Measurements from ENCODE around the gene BABAM1.

The BABAM1 gene

DNA sequence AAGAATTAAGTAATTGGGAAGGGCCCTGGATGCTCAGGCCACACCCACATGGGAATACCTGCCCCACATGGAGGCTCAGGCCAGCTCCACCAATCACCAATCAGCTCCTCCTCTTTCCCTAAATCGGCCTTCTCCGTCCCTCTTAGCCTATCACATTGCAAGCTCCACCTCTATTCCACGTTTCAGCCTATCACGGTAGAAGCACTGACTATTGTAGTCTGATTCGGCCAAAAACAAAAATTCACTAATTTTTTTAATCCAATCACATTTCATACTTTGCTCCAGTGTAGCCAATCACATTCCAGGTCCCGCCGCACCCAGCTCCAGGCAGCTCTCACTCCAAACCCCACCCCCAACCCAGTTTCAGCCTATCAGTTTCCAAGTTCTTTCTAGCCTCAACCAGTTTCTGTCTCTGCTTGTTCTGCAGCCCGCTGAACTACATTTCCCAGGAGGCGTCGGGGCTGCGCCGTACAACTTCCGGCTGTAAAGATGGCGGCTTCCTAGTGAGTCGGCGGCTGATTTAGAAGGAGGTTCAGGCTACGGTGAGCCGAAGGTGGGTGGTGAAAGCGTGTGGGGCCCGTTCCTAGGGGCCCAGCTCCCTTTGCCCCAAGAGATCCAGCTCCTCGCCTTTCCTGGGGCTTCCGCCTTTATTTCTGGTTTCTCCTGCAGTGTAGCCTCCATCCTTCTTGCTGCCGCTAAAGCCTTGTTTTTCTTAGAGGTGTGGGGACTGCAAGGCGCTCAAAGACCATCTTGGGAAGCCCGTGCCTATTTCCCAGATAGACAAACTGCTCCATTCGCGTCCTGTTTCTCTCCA lies at the start of gene BABAM1:
BABAM1 (plus strand) TSS at position 469 of the 814 bp plus-strand sequence. CDS start 1,364 bp downstream, outside the sequence.
- FAIRE-seq (peak; percentile 99), DNase-seq (ENCODE audit: insufficient read length, low spot score) (peak; percentile 97)

GRCh38 chr19:17219286-17219685 lies 48.0 kb upstream of the BABAM1 start:
- DNase-seq (ENCODE audit: insufficient read length, low spot score), result no peak
- FAIRE-seq, result no peak

GRCh38 chr19:17220207-17220758 lies 47.0 kb upstream of the BABAM1 start:
- DNase-seq (ENCODE audit: insufficient read length, low spot score) (no peak), FAIRE-seq (no peak)

DNA sequence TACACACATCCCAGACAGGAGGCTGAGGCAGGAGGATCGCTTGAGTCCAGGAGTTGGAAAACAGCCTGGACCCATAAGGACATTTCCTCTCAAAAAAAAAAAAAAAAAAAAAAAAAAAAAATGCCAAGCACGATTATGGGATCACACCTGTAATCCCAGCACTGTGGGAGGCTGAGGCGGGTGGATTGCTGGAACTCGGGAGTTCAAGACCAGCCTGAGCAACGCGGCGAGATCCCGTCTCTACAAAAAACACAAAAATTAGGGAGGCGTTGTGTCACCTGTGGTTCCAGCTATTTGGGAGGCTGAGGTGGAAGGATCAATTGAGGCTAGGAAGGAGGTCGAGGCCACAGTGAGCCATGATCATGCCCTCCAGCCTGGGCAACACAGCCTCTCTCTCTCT lies 42.2 kb upstream of the BABAM1 start:
- DNase-seq (ENCODE audit: insufficient read length, low spot score), result no peak
- FAIRE-seq, result no peak

DNA sequence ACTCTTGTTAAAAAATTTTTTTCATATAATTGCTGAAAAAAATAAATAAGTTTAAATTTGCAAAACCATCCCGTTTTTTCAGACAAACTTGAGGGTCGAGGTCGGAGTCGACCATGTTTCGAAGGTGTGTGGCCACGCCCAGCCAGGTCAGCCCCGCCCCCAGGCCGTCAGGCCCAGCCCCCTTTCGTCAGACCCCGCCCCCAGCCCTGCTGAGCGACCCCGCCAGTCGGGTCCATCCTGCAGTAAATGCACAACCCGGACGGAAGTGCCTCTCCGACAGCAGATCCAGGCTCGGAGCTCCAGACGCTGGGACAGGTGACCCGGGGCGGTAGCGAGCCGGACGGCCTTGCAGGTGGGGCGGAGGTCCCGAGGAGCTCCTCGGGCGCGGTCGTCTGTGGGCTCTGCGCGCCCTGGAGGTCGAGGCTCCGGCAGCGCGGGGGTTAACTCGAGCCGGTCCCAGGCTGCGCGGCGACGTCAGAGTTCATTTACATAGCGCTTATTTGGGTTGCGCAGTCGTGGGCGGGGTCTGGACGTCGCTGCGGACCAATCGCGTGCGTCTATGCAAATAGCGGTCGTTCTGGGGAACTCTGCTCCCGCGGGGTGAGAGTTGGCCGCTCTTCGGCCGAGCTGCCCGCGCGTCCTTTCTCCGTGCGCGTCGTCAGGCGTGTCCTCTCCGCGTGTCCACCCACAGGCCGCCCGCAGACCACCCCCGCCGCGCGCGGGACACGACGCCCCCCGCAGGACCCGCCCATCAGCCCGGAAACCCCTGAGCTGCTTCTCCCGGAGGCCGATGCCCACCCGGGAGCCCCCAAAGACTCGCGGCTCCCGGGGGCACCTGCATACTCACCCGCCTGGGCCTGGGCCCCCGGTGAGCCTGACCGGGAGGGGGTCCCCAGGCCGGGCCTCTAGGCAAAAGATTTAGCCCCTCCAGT lies 41.0 kb upstream of the BABAM1 start, which contains the start of gene OCEL1:
OCEL1 (plus strand) TSS at position 225 of the 932 bp plus-strand sequence; CDS start at position 247, 22 bp downstream.
- peak; percentile 92 for DNase-seq (ENCODE audit: insufficient read length, low spot score)
- peak; percentile 96 for FAIRE-seq

- FAIRE-seq (no peak), DNase-seq (ENCODE audit: insufficient read length, low spot score) (no peak)
Measured at GRCh38 chr19:17227798-17228367, 39.4 kb upstream of the BABAM1 start.

GRCh38 chr19:17229890-17230289 lies 37.4 kb upstream of the BABAM1 start:
- no peak for DNase-seq (ENCODE audit: insufficient read length, low spot score)
- FAIRE-seq, result no peak

- DNase-seq (ENCODE audit: insufficient read length, low spot score) (no peak), FAIRE-seq (no peak)
Measured at GRCh38 chr19:17232258-17232657, 35.0 kb upstream of the BABAM1 start.

DNA sequence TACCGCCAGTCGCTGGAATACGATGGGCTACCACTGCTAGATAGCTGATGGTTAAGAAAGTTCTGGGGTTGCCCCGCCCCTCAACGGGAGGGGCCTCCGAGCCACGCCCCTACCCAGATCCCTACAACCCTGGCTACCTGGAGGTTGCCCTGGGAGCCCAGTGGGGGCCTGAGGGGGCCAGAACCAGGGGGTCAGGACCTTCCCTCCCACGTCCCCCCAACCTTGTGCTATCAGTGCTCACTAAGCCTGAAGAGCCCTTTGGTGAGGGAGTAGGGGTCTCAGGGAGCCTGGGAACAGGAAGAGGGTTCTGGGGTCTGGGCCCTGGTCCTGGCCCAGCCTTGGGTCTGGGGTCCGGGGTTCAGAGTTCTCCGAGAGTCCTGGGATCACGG lies 32.3 kb upstream of the BABAM1 start:
- peak; percentile 77 for DNase-seq (ENCODE audit: insufficient read length, low spot score)
- FAIRE-seq, result peak; percentile 87

- FAIRE-seq, result no peak
Measured at GRCh38 chr19:17235300-17235970, 31.8 kb upstream of the BABAM1 start.

GRCh38 chr19:17235971-17236777 lies 31.1 kb upstream of the BABAM1 start:
- FAIRE-seq, result no peak
- DNase-seq (ENCODE audit: insufficient read length, low spot score), result no peak

More at GRCh38 chr19:17235300-17235970, 31.8 kb upstream of the BABAM1 start:
- peak; percentile 84 for DNase-seq (ENCODE audit: insufficient read length, low spot score)

DNA sequence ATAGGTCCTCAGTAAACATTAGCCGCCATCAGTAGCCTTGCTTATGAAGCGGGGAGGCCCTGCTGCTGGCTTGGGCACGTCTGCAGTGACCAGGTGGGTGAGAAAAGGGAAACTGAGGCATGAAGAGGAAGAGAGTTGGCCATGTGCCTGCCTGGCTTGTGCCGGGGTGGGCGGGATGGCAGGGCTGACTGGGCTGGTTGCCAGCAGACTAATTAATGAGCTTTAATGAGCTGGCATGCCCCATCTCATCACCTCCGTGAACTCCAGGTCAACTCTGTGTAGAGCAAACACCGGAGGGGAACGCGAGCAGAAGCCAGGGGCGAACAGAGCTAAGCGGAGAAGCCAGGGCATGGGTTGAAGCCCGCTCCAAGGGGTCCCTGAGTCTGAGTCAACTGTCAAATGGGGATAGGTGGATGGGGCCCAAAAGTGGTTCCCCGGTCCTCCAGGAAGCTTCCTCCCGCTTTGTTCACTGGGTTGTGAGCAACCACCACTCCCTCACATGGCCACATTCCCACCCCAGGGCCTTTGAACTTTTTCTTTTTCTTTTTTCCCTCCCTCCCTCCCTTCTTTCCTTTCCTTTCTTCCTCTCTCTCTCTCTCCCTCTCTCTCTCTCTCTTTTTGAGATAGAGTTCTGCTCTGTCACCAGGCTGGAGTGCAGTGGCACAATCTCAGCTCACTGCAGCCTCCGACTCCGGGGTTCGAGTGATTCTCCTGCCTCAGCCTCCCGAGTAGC lies 30.3 kb upstream of the BABAM1 start:
- no peak for FAIRE-seq
- no peak for DNase-seq (ENCODE audit: insufficient read length, low spot score)

DNA sequence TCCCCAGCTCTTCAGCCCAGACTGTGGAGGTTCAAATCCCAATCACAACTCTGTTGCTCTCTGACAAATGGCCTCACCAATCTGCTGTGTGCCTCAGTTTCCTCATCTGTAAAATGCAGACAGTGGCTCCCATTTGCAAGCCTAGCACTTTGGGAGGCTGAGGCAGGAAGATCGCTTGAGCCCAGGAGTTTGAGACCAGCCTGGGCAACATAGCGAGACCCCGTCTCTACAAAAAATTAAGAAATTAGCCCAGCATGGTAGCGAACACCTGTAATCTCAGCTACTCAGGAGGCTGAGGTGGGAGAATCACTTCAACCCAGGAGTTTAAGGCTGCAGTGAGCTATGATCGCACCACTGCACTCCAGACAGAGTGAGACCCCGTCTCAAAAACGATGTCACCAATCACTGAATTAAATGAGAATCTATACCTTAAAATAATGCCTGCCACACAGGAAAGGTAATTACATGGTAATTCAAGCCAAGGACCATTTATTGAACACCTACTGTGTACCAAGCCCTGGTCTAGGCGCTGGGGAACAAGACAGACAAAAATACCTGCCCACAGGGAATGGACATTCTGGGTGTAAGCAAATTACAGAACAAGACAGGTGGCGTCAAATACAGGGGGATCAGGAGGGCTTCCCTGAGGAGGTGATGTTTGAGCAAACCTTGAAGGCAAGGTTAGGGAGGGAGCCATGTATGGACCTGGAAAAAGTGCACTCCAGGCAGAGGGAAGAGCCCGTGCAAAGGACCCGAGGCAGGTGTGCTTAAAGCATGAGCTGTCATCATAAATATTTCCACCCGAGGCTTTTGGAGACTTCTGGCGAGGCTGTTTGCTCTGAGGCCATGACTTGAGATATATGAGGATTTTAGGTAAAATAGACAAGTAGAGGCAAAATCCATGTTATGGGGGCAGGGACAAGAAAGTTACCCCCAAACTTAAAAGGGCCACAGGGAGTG lies 29.2 kb upstream of the BABAM1 start:
- no peak for DNase-seq (ENCODE audit: insufficient read length, low spot score)
- FAIRE-seq, result no peak

GRCh38 chr19:17240062-17240752 lies 27.0 kb upstream of the BABAM1 start:
- no peak for FAIRE-seq

GRCh38 chr19:17240826-17241399 lies 26.3 kb upstream of the BABAM1 start:
- no peak for FAIRE-seq

More at GRCh38 chr19:17240062-17240752, 27.0 kb upstream of the BABAM1 start:
- no peak for DNase-seq (ENCODE audit: insufficient read length, low spot score)

DNA sequence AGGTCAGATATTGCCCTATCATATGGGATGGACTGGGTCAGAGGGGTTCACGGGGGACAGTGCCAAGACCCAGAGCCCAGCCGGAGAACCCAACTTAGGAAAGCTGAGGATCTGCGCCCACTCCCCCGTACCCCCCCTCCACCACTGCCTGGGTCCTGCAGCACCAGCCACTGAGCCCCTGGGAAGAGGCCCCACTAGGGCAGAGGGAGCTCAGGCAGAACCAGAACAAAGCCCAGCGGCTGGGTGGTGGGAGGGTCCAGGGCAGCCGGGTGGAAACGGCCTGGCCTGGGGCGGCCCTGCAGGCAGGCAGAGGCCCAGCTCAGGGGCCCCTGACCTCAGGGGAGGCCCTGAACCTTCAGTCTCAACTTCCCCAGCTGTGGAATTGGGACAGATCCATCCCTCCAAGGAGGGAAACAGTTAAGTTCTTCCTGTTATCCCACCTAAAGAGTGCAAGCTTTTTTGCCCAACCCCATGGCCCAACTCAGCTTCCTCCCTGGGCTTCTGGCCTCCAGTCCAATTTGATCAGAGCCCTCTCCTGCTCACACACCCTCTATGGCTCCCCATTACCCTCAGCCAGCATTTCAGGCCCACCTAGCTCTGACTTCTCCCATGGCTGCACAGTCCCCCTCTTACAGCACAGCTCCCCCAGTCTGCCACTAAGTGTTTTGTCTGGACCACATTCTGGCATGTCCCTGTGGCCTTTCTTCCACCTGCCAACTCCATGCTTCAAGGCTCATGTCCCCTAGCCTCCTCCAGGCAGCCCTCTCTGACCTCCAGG lies 24.6 kb upstream of the BABAM1 start:
- no peak for FAIRE-seq

More at GRCh38 chr19:17240826-17241399, 26.3 kb upstream of the BABAM1 start:
- DNase-seq (ENCODE audit: insufficient read length, low spot score), result no peak

More for the DNA sequence above, 24.6 kb upstream of the BABAM1 start:
- DNase-seq (ENCODE audit: insufficient read length, low spot score), result no peak
